A549 (cell line): ENCODE results near the gene SH3RF1.

Experiments
- CEBPB ChIP-seq, 2 experiments: fragments of >200 bp in 1 of 2; sonication (Bioruptor Twin) in 1 of 2; formaldehyde crosslinking in 1 of 2; IDR thresholded peaks; 2 replicates each; pipeline ENCODE4 v1.6.1; 2012 to 2016
- ESRRA ChIP-seq: fragments of 150-350 bp; IDR thresholded peaks from 2 replicates; pipeline ENCODE4 v1.6.1; 2014; ENCODE audit warnings: mild to moderate bottlenecking, low read length, borderline replicate concordance
- FOXS1 ChIP-seq: fragments of 250-450 bp; sonication (Bioruptor Pico); IDR thresholded peaks from 2 replicates; pipeline ENCODE4 v1.5.0; 2020; ENCODE audit warnings: mild to moderate bottlenecking, moderate library complexity
- KDM1A ChIP-seq: fragments of 200-600 bp; sonication (generic); IDR thresholded peaks from 2 replicates; pipeline ENCODE4 v1.6.1; 2016; ENCODE audit warnings: low read depth, mild to moderate bottlenecking
- MAFK ChIP-seq: fragments of 450-650 bp; IDR thresholded peaks from 2 replicates; pipeline ENCODE4 v1.6.1; 2014; ENCODE audit not compliant: partially characterized antibody
- POLR2A ChIP-seq: IDR thresholded peaks from 2 replicates; pipeline ENCODE4 v1.6.1; 2012; ENCODE audit warnings: mild to moderate bottlenecking, low read length
- SMC3 ChIP-seq: fragments of >200 bp; sonication (Bioruptor Twin); formaldehyde crosslinking; IDR thresholded peaks from 3 replicates; pipeline ENCODE4 v1.6.1; 2018; ENCODE audit warnings: inconsistent platforms
- SREBF2 ChIP-seq: fragments of 450-650 bp; IDR thresholded peaks from 2 replicates; pipeline ENCODE4 v1.6.1; 2014; ENCODE audit warnings: mild to moderate bottlenecking, moderate library complexity
- ZC3H11A ChIP-seq: fragments of 450-650 bp; IDR thresholded peaks from 2 replicates; pipeline ENCODE4 v1.6.1; 2014; ENCODE audit warnings: antibody characterized with exemption, mild to moderate bottlenecking
- TF ChIP-seq, protein P1 (sequence below): fragments of >200 bp; sonication (Bioruptor Twin); formaldehyde crosslinking; IDR thresholded peaks from 3 replicates; pipeline ENCODE4 v1.5.1; 2016
- TF ChIP-seq, protein P2 (sequence below): fragments of 250-450 bp; sonication (Bioruptor Pico); IDR thresholded peaks from 2 replicates; pipeline ENCODE4 v1.5.0; 2021; ENCODE audit warnings: mild to moderate bottlenecking, moderate library complexity, borderline replicate concordance
- TF ChIP-seq, protein P3 (sequence below): fragments of 450-650 bp; IDR thresholded peaks from 2 replicates; pipeline ENCODE4 v1.6.1; 2014; ENCODE audit warnings: antibody characterized with exemption

DNA sequence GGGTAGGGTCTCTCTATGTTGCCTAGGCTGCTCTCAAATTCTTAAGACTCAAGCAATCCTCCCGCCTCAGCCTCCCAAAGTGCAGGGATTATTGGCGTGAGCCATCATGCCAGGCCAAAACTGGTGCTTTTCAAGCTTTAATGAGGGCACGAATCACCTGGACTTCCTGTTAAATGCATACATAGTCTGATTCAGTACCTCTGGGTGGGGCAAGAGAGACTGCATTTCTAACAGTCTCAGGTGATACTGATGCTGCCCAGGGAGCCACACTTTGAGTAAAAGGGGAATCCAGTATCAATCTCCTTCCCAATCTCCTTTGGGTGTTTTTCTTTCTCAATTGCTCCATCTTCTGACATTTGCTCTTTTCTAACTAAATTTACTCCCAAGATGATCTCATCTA is 96.5 kb downstream of the SH3RF1 start:
- TF ChIP-seq, protein P1, sequence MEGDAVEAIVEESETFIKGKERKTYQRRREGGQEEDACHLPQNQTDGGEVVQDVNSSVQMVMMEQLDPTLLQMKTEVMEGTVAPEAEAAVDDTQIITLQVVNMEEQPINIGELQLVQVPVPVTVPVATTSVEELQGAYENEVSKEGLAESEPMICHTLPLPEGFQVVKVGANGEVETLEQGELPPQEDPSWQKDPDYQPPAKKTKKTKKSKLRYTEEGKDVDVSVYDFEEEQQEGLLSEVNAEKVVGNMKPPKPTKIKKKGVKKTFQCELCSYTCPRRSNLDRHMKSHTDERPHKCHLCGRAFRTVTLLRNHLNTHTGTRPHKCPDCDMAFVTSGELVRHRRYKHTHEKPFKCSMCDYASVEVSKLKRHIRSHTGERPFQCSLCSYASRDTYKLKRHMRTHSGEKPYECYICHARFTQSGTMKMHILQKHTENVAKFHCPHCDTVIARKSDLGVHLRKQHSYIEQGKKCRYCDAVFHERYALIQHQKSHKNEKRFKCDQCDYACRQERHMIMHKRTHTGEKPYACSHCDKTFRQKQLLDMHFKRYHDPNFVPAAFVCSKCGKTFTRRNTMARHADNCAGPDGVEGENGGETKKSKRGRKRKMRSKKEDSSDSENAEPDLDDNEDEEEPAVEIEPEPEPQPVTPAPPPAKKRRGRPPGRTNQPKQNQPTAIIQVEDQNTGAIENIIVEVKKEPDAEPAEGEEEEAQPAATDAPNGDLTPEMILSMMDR, result no peak
- TF ChIP-seq, protein P2, sequence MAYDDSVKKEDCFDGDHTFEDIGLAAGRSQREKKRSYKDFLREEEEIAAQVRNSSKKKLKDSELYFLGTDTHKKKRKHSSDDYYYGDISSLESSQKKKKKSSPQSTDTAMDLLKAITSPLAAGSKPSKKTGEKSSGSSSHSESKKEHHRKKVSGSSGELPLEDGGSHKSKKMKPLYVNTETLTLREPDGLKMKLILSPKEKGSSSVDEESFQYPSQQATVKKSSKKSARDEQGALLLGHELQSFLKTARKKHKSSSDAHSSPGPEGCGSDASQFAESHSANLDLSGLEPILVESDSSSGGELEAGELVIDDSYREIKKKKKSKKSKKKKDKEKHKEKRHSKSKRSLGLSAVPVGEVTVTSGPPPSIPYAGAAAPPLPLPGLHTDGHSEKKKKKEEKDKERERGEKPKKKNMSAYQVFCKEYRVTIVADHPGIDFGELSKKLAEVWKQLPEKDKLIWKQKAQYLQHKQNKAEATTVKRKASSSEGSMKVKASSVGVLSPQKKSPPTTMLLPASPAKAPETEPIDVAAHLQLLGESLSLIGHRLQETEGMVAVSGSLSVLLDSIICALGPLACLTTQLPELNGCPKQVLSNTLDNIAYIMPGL (CRISPR knock-in tag), result no peak
- TF ChIP-seq CEBPB (IDR thresholded peaks at IDR 0.05) (no peak), ESRRA (no peak), SMC3 (no peak), POLR2A (no peak), SREBF2 (no peak), MAFK (no peak), ZC3H11A (no peak), FOXS1 (CRISPR knock-in tag) (no peak), KDM1A (no peak)
- TF ChIP-seq, protein P3, sequence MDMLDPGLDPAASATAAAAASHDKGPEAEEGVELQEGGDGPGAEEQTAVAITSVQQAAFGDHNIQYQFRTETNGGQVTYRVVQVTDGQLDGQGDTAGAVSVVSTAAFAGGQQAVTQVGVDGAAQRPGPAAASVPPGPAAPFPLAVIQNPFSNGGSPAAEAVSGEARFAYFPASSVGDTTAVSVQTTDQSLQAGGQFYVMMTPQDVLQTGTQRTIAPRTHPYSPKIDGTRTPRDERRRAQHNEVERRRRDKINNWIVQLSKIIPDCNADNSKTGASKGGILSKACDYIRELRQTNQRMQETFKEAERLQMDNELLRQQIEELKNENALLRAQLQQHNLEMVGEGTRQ, result no peak
